CD14-positive monocyte (primary cell): ENCODE results near the gene CD22. TPM values are rescaled to one million over a fixed set of nuclear protein-coding genes. Genes with fewer than 3 reads are reported as not detected.
A peak's percentile ranks its signal among the peaks of the same experiment; 100 is the strongest.

Source experiments
- DNase-seq, 3 donors: peaks; one replicate each; pipeline ENCODE4 v3.0.0-alpha.2; 2011 to 2022
- H2AFZ ChIP-seq: 2 replicates; pipeline ENCODE4 v1.6.0; 2012; ENCODE audit warnings: mild to moderate bottlenecking, low read depth, low read length, inconsistent platforms; ENCODE audit not compliant: insufficient read depth, poor library complexity, severe bottlenecking
- H3K27ac ChIP-seq, 2 donors: 1 replicate in 1 of 2; 2 replicates in 1 of 2; pipeline ENCODE4 v1.5.1; 2012 to 2013; ENCODE audit warnings: low read length in 2 of 2, control low read depth in 1 of 2, inconsistent platforms in 1 of 2, low read depth in 1 of 2, mild to moderate bottlenecking in 1 of 2
- H3K27me3 ChIP-seq, 2 donors: one replicate each; pipeline versions ENCODE4 v1.6.0 to v1.6.1; 2011 to 2013; ENCODE audit warnings: low read length in 2 of 2; ENCODE audit not compliant: control insufficient read depth in 2 of 2, insufficient read depth in 2 of 2
- H3K36me3 ChIP-seq, 2 donors: replicated peaks in 1 of 2; 1 replicate in 1 of 2; 2 replicates in 1 of 2; pipeline versions ENCODE4 v1.5.1 to v1.6.1; 2012 to 2013; ENCODE audit warnings: low read length in 2 of 2, control low read depth in 1 of 2, inconsistent platforms in 1 of 2, mild to moderate bottlenecking in 1 of 2; ENCODE audit not compliant: insufficient read depth in 2 of 2, control insufficient read depth in 1 of 2
- H3K4me1 ChIP-seq, 2 donors: 1 replicate in 1 of 2; 2 replicates in 1 of 2; pipeline versions ENCODE4 v1.5.1 to v1.6.1; 2012 to 2013; ENCODE audit warnings: low read length in 2 of 2, control low read depth in 1 of 2, inconsistent platforms in 1 of 2, mild to moderate bottlenecking in 1 of 2, moderate library complexity in 1 of 2; ENCODE audit not compliant: insufficient read depth in 2 of 2, control insufficient read depth in 1 of 2
- H3K4me2 ChIP-seq: replicated peaks from 2 replicates; pipeline ENCODE3; 2012; ENCODE audit warnings: low read length, moderate library complexity, mild to moderate bottlenecking; ENCODE audit not compliant: poor library complexity, severe bottlenecking; ENCODE audit errors: extremely low read depth
- H3K4me3 ChIP-seq, 3 experiments: fragments of 200-600 bp in 1 of 3; sonication (generic) in 1 of 3; replicated peaks in 1 of 3; 1 replicate in 2 of 3; 2 replicates in 1 of 3; pipeline ENCODE4 v1.5.1; 2011 to 2013; ENCODE audit warnings: low read length in 3 of 3, mild to moderate bottlenecking in 3 of 3, control low read depth in 2 of 3, low read depth in 2 of 3, inconsistent platforms in 1 of 3, moderate library complexity in 1 of 3
- H3K79me2 ChIP-seq: 2 replicates; pipeline ENCODE4 v1.6.0; 2012; ENCODE audit warnings: mild to moderate bottlenecking, control low read depth, inconsistent platforms, low read length, moderate library complexity; ENCODE audit not compliant: insufficient read depth
- H3K9ac ChIP-seq: 2 replicates; pipeline ENCODE4 v1.6.0; 2017; ENCODE audit warnings: low read length, mild to moderate bottlenecking; ENCODE audit not compliant: insufficient read depth, poor library complexity, severe bottlenecking
- H3K9me3 ChIP-seq, 2 donors: replicated peaks in 1 of 2; 1 replicate in 1 of 2; 2 replicates in 1 of 2; pipeline versions ENCODE4 v1.5.1 to v1.6.1; 2012 to 2013; ENCODE audit warnings: low read length in 2 of 2, control low read depth in 1 of 2; ENCODE audit not compliant: control insufficient read depth in 1 of 2, insufficient read depth in 1 of 2
- H4K20me1 ChIP-seq: 2 replicates; pipeline ENCODE4 v1.6.0; 2012; ENCODE audit warnings: mild to moderate bottlenecking, low read length, control low read depth, moderate library complexity; ENCODE audit not compliant: insufficient read depth
- H3K27ac Mint-ChIP-seq, 7 donors: one replicate each; pipeline ENCODE4 v1.8.0; 2020; ENCODE audit warnings: mild to moderate bottlenecking in 7 of 7, mixed read lengths in 7 of 7, moderate library complexity in 6 of 7, inconsistent platforms in 2 of 7
- H3K27me3 Mint-ChIP-seq, 3 donors: one replicate each; pipeline ENCODE4 v1.8.0; 2021 to 2022; ENCODE audit warnings: low read depth in 3 of 3, mild to moderate bottlenecking in 3 of 3, mixed read lengths in 3 of 3, moderate library complexity in 3 of 3, inconsistent platforms in 1 of 3
- H3K36me3 Mint-ChIP-seq, 2 donors: one replicate each; pipeline ENCODE4 v1.8.0; 2020; ENCODE audit warnings: mixed read lengths in 2 of 2, inconsistent platforms in 1 of 2, mild to moderate bottlenecking in 1 of 2
- H3K4me1 Mint-ChIP-seq: one replicate; pipeline ENCODE4 v1.8.0; 2020; ENCODE audit warnings: mild to moderate bottlenecking, mixed read lengths
- H3K4me3 Mint-ChIP-seq, 2 donors: one replicate each; pipeline ENCODE4 v1.8.0; 2020; ENCODE audit warnings: mild to moderate bottlenecking in 2 of 2, mixed read lengths in 2 of 2, moderate library complexity in 1 of 2
- H3K9me3 Mint-ChIP-seq, 7 donors: one replicate each; pipeline ENCODE4 v1.8.0; 2020 to 2022; ENCODE audit warnings: mixed read lengths in 7 of 7, mild to moderate bottlenecking in 6 of 7, moderate library complexity in 6 of 7, inconsistent platforms in 2 of 7
- CTCF ChIP-seq: fragments of 200-600 bp; IDR thresholded peaks from one replicate; pipeline ENCODE4 v1.8.0; 2022; ENCODE audit warnings: antibody characterized with exemption, mild to moderate bottlenecking
- WGBS: methylation state at CpG from one replicate; pipeline ENCODE4 v1.1.5; 2013; ENCODE audit warnings: missing lambda C conversion rate; ENCODE audit not compliant: insufficient coverage; 5-methylcytosine and 5-hydroxymethylcytosine counted together
- intact Hi-C, 2 donors: fragments of 100-400 bp; cut with micrococcal nuclease; formaldehyde crosslinking; loops; one replicate each; pipeline versions ENCODE4 v1.15.0 to v1.15.1; 2023
- polyA plus RNA-seq, 3 donors: library from polyadenylated mRNA; depleted of rRNA in 1 of 3; unstranded in 2 of 3; stranded (reverse) in 1 of 3; fragments of 300-500 nt in 2 of 3; fragments of >200 nt in 1 of 3; fragmentation: Illumina TruSeq in 2 of 3; gene quantifications; 1 replicate in 2 of 3; 2 replicates in 1 of 3; pipeline ENCODE4 v1.2.3, GENCODE V29; 2012 to 2021

The CD22 gene
- polyA plus RNA-seq, 3 donors: 0.24 to 4.8 (median 0.88) TPM

- WGBS: 88% methylated on average over 7 of the region's 7 CpGs
- no peak for DNase-seq
- Mint-ChIP-seq H3K36me3 (peaks cover 0 to 6% of the 10 kb centered on the region in 2 donors), H3K9me3 (peaks cover 0 to 2% (median 0%) of the 10 kb centered on the region in 7 donors), H3K4me3 (no peak overlapping the region), H3K4me1 (peaks cover 31% of the 10 kb centered on the region), H3K27ac (peak overlapping the region in 3 of 7 donors; percentile 3 to 54 (median 3)), H3K27me3 (peaks cover 1 to 4% (median 3%) of the 10 kb centered on the region in 3 donors)
- H2AFZ ChIP-seq: no peak overlapping the region
- no peaks in the 10 kb centered on the region for H3K79me2 ChIP-seq
- no peak overlapping the region for H3K4me2 ChIP-seq
- TF ChIP-seq CTCF: no peak
- intact Hi-C loops: loop anchor here (5.0 to 10.0 kb wide), 2 partner anchors 37 to 46 kb away; partner anchors contain the start of gene FFAR3 (in 1 of the 2)
- no peaks in the 10 kb centered on the region for H3K9me3 ChIP-seq
- no peaks in the 10 kb centered on the region for H3K27me3 ChIP-seq
- H4K20me1 ChIP-seq: no peaks in the 10 kb centered on the region
- peaks cover 18 to 21% of the 10 kb centered on the region in 2 donors for H3K4me1 ChIP-seq
- no peaks in the 10 kb centered on the region for H3K36me3 ChIP-seq
- no peak overlapping the region for H3K9ac ChIP-seq
- H3K27ac ChIP-seq: no peak overlapping the region
- H3K4me3 ChIP-seq: no peak overlapping the region
These were observed 20.1 kb upstream of the CD22 start for GRCh38 chr19:35308910-35309309.

- TF ChIP-seq CTCF: no peak
- Histone ChIP-seq H3K4me1 (peaks cover 18 to 21% of the 10 kb centered on the region in 2 donors), H3K27ac (no peak overlapping the region), H3K4me2 (no peak overlapping the region), H3K4me3 (no peak overlapping the region), H3K9ac (no peak overlapping the region), H4K20me1 (no peaks in the 10 kb centered on the region), H3K27me3 (no peaks in the 10 kb centered on the region), H3K36me3 (no peaks in the 10 kb centered on the region), H3K79me2 (no peaks in the 10 kb centered on the region), H3K9me3 (no peaks in the 10 kb centered on the region), H2AFZ (no peak overlapping the region)
- peaks cover 31% of the 10 kb centered on the region for H3K4me1 Mint-ChIP-seq
- H3K27me3 Mint-ChIP-seq: peaks cover 1 to 6% (median 3%) of the 10 kb centered on the region in 3 donors
- H3K9me3 Mint-ChIP-seq: peaks cover 0 to 2% (median 0%) of the 10 kb centered on the region in 7 donors
- WGBS: 94% methylated on average over 43 of the region's 47 CpGs
- H3K4me3 Mint-ChIP-seq: no peak overlapping the region
- peak overlapping the region in 2 of 7 donors; percentile 3 for H3K27ac Mint-ChIP-seq
- H3K36me3 Mint-ChIP-seq: peaks cover 0 to 6% of the 10 kb centered on the region in 2 donors
- intact Hi-C loops: loop anchor here (5.0 to 10.0 kb wide), 2 partner anchors 37 to 45 kb away; partner anchors contain the start of gene FFAR3 (in 1 of the 2)
- DNase-seq: no peak
These were observed 19.3 kb upstream of the CD22 start for GRCh38 chr19:35309481-35310279.
